Daoy (cell line): ENCODE data around the gene MLLT11. TPM values are rescaled to one million over a fixed set of nuclear protein-coding genes. Genes with fewer than 3 reads are reported as not detected.

Source experiments
- DNase-seq: peaks from one replicate; pipeline ENCODE4 v3.0.0-alpha.2; 2015; ENCODE audit warnings: low read depth
- total RNA-seq: library from RNA; depleted of rRNA; stranded (reverse); fragments of >200 nt; shearing (Covaris generic); gene quantifications from 2 replicates; pipeline ENCODE4 v1.2.3, GENCODE V29; 2014

The MLLT11 gene
- total RNA-seq, 1 experiment from 2014 or later = 52.7 TPM

DNA sequence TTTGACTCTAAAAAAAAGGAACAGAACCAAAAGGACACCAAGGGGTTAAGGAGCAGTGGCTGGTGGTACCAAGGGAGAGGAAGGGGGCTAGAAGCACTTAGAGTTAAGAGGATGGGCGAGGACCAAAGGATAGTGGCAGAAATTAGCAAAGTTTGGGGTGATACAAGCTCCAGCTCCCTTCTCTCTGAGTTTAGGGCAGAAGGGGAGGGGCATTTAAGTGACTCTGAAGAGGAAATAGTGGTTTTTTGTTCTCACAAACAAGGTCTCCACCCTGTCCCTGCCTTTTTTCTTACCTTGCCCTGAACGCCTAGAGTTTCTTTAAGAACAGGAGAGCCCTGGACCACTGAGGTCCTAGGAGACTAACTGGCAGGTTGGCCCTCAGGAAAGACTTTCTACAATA is 4.0 kb upstream of the MLLT11 start:
- no peak for DNase-seq

DNA sequence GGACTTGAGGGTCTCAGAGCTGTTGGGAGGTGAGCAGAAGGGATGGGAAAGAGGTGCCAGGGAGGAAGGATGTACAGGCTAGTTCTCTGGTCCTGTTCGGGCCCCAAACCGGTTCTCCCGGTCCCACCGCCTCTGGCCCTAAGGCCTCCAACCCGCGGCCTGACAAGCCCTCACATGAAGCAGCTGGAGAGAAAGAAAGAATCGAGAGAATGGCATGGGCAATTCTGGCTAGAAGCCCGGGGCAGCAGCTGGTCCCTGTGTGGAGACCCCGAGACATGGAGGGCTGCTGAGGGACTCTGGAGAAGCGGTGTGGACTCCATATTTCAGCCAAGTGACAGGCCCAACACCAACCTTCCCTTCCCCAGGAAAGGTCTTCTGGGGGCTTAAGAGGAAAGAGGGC is 1.5 kb upstream of the MLLT11 start:
- peak; percentile 22 for DNase-seq

DNA sequence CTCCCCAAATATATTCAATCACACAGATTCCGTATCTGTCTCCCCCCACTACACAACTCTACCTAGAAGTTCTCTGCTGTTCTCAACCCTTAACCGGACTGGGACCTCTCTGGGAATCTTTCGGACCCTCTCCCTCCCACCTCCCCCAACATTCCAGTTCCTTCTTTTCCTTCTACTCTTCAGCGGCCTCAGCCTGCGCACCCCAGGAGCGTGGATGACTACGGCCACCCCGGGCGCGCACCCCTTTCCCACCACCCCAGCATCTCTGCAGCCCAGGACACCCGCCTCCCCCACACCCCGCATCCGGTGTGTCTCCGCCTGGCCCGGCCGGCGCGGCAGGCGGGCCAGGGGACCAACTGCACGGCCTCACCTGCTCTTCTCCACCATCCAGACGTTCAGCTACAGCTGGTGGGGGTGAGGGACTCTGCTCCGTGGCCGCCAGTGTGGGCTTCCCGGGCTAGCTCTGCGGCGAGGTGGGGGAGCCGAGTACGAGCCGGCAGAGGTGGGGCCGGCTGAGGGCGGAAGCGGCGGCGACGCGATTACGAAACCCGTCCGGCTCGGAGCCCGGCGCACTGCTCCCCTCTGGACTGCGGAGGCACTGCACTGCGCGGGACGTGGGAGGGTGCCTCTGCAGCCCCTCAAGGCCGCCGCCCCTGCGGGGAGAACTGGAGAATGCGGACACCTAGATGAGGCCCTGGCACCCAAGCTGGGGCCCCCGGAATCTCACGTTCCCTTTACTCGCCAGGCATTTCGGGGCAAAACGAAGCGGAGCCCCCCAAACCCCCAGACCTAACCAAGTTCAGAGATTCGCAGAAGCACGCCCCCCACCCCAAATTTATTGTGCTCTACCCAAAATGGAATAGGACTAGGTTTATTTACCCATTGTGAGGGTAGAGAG is 839 bp upstream of the MLLT11 start, which contains the start of gene CDC42SE1:
Gene CDC42SE1 (minus strand): TSS at position 514 of the 898 bp plus-strand sequence. CDS start 3,892 bp downstream, outside the sequence.
- DNase-seq = peak; percentile 94

DNA sequence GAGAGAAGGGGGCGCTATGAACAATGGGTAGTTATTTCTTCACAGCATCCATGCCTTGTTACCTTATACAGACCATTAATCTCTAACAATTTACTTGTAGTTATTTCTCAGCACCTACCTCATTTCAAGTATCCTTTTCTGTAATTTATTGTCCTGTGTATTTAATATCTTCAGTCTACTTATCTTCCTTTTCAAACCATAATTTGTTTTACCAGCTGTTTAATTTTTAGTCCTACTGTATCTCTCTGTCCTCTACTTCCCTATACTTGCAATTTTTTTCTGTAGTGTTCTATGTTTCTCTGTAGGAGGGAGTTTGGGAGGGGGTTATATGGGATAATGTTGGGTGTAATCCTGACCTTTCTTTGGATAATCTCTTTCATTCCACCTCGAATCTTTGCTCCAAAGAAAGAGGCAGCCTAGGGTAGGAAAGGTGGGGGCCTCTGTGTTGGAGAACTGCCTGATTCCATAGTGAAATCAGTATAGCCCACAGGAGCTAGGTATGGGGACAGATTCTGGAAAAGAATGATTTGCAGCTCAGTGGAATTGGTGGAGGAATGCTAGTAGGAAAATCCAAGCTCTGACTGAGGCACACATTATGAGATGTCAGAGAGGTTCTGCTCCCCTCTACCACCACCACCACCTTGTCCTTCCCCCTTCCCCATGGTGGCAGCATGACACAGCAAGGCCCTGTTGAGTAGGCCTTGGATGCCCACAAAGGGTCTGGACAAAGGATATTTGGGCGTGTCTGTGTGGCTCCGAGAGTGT is 642 bp downstream of the MLLT11 start:
- DNase-seq = peak; percentile 71

DNA sequence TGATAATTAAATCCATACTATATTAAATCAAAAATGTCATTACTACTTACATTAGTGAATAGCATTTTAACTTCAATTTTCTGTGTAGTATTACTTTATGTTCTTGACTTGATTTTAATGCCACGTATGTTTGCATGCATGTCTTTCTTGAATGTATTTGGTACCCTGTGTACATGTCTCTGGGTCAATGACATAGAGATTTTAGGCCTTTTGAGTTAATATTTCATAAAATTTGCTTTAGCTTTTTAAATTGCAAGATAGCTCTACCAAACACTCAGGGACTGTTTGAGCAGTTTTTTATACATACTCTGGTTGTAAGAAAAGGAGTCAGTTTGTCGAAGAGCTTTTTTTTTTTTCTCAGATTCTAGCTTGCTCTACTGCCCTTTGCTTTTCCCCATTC is 1.5 kb downstream of the MLLT11 start:
- DNase-seq = no peak

DNA sequence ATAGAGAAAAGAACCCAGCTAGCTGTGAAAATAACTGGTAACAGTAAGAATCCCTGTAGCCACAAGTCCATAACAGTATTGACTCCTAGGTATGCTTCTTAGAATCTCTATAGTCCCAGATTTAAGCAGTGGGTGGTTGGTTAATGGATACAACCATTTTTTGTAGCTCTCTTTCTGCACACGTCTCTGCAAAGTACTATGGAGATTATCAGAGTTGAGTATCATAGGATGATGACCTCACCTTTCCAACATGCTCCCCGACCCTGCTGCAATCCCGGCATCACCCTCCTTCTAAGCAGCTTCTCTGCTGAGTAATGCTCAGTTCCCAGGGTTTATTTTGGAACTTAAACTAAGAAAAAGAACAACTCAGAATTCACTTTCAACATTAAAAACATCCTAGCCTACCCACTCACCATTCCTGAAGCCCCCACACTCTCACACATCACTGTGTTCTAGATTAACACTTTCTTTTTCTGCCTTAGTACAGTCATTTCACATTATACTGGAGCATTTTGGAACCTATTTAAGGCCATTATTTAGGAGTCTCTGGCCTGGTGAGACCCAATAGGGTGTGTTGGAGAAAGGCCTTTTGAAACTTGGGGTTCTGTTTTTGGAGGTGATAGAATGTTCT is 2.7 kb downstream of the MLLT11 start:
- DNase-seq = peak; percentile 83

DNA sequence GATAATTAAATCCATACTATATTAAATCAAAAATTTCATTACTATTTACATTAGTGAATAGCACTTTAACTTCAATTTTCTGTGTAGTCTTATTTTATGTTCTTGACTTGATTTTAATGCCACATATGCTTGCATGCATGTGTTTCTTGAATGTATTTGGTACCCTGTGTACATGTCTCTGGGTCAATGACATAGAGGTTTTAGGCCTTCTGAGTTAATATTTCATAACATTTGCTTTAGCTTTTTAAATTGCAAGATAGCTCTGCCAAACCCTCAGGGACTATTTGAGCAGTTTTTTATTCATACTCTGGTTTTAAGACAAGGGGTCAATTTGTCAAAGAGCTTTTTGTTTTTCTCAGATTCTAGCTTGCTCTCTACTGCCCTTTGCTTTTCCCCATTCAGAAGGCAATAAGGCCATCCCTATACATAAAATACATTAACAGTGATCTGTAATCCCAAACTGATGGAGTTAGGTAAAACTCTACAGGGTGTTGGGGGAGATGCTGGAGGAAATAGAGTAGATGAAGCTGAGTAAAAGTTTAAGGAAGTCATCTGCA is 5.0 kb downstream of the MLLT11 start:
- DNase-seq = no peak

DNA sequence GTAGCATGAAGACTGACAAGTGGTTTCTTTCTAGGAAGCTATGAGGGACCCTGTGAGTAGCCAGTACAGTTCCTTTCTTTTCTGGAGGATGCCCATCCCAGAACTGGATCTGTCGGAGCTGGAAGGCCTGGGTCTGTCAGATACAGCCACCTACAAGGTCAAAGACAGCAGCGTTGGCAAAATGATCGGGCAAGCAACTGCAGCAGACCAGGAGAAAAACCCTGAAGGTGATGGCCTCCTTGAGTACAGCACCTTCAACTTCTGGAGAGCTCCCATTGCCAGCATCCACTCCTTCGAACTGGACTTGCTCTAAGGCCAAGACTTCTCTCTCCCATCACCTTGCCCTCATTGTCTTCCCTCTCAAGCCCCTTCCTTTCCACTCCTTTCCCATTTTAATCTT is 7.0 kb downstream of the MLLT11 start:
- DNase-seq = no peak

DNA sequence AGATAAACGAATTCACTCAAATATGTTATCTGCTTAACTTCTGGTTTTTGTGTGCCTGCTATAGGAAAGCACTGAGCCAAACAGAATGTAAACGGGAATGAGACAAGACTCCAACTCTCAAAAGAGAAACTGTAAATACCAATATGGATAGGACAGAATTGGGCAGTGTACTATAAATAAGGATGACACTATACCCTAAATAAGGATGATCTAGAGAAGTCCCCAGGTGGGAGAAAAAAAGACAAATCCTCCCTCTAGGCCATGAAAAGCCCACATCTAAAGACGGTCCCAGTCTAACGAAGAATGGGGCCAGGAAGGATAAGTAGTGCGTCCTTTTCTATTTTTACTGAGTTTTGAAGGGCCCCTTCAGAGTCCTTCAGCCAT is 8.9 kb downstream of the MLLT11 start:
- DNase-seq = no peak

DNA sequence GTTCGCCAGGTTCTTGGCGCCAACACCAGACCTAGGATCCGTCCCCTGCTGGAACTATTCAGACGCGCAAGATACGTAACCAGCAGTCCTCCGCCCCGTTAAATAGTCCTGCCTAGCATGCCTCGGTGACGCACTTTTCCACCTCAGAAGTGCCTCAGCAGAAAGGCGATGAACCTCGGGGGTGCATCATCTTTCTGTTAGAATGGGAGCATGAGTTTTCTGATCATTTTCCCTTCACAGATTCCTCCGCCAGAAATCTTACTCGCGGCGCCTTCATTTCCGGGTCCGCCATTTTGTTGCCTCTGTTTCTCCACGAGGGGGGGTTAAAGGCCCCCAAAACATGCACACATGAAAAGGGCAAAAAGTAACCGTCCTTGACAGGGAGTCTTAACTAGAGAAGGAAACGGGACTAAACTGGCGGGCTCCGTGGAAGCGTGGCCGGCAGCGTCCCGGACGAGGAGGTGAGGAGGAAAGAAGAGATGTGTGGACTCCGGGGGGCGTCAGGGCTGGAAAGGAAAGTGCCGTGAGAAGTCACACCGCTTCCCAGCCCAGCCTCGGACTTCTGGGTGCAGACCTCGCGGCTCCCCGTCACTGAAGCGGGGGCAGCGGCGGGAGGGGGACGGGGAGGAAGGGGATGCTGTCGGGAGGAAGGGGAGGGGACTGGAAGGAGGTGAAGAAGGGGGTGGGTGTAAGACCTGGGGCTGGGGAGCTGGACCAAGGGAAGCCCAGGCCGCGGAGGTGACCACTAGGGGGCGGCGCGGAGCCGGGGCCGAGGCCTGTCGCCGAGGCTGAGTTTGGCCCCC is 10.5 kb downstream of the MLLT11 start, which contains the start of gene GABPB2:
Gene GABPB2 (plus strand): TSS at position 288 of the 803 bp plus-strand sequence. CDS start 17,429 bp downstream, outside the sequence.
- DNase-seq = peak; percentile 92

DNA sequence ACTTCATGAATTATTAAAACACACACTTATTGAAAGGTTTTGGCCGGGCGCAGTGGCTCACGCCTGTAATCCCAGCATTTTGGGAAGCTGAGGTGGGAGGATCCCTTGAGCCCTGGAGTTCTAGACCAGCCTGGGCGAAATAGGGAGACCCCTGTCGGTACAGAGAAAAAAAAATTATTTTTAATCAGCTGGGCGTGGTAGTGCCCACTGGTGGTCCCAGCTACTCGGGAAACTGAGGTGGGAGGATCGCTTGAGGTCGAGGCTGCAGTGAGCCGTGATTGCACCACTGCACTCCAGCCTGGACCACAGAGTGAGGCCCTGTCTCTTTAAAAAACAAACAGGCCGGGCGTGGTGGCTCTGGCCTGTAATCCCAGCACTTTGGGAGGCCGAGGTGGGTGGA is 12.0 kb downstream of the MLLT11 start:
- DNase-seq = no peak

DNA sequence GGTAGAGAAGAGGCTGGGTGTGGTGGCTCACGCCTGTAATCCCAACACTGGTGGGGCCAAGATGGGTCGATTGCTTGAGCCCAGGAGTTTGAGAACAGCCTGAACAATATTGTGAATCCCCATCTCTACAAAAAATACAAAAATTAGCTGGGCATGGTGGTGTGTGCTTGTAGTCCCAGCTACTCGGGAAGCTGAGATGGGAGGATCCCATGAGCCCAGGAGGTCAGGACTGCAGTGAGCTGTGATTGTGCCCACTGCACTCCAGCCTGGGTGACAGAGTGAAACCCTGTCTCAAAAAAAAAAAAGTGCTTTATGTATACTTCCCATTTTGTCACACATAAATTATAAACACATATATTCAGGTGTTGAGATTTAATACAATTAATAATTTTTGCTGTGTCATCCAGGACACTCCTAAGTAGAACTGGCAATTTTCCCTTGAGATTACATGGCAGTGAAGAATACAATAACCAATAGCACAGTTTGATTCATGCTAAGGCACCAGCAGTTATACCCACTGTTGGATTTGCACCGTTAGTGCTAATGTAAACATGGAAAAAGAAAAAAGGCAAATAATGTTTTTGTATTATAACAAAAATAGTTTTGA is 25.9 kb downstream of the MLLT11 start:
- no peak for DNase-seq

DNA sequence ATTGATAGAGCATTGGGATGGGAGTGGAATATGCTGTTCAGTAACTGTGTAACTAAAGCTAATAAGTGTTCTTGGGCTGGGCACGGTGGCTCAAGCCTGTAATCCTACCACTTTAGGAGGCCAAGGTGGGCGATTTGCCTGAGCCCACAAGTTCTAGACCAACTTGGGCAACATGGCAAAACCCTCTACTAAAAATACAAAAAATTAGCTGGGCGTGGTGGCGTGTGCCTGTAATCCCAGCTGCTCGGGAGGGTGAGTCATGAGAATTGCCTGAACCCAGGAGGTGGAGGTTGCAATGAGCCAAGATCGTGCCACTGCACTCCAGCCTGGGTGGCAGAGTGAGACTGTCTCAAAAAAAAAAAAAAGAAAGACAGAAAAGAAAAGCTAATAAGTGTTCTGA is 37.2 kb downstream of the MLLT11 start:
- peak; percentile 30 for DNase-seq

DNA sequence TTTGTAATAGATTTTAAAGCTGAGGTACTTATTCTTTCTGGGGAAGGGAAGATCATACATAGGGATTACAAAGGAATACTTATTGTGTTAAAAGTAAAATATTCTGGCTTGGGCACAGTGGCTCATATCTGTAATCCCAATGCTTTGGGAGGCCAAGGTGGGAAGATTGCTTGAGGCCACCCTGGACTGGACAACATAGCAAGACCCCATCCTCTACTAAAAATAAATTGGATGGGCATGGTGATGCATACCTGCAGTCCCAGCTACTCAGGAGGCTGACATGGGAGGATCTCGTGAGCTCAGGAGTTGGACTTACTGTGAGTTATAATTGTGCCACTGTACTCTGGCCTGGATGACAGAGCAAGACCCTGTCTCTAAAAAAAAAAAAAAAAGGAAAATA is 37.9 kb downstream of the MLLT11 start:
- DNase-seq = no peak

DNA sequence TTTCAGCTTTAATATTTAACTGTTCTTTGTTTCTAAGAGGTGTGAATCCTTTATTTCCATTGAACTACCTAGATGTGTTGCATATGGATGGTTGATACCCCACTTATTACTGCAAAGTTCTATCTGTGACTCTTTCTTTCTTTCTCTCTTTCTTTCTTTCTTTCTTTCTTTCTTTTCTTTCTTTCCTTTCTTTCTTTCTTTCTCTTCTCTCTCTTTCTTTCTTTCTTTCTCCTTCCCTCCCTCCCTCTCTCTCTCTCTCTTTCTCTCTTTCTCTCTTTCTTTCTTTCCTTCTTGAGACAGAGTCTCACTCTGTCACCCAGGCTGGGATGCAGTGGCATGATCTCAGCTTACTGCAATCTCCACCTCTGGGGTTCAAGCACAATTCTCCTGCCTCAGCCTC is 44.4 kb downstream of the MLLT11 start:
- no peak for DNase-seq

DNA sequence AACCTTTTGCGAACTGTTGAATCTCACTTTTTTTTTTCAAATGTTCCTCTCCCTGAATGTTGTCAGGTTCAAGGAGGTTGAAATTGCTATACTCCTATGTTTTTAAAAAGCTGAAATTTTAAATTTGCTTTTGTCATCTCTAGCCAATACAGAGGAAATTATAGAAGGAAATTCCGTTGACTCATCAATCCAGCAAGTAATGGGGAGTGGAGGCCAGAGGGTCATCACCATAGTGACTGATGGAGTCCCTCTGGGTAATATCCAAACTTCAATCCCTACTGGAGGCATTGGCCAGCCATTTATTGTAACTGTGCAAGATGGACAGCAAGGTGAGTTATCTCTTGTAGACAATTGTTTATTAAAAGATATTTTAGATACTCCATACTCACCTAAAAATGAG is 46.7 kb downstream of the MLLT11 start:
- peak; percentile 52 for DNase-seq

DNA sequence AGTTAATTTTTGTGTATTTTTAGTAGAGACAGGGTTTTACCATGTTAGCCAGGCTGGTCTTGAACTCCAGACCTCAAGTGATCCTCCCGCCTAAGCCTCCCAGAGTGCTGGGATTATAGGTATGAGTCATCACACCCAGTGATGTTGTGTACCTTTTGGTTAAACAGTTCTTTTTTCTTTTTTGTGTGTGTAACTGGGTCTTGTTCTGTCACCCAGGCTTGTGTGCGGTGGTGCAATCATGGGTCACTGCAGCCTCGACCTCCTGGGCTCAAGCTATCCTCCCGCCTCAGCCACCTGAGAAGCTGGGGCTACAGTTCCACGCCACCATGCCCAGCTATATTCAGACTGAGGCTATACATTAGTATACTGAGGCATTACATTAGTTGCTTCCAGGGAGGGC is 48.1 kb downstream of the MLLT11 start:
- peak; percentile 12 for DNase-seq

DNA sequence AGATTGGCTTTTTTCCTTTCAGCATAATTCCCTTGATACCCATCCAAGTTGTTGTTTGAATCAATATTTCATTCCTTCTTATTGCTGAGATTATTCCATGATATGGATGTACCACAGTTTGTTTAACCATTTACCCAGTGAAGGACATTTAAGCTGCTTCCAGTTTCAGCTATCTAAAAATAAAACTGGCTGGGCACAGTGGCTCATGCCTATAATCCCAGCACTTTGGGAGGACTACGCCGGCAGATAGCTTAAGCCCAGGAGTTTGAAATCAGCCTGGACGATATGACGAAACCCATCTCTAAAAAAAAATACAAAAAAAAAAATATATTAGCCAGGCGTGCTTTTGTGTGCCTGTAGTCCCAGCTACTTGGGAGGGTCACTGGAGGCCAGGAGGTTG is 53.7 kb downstream of the MLLT11 start:
- no peak for DNase-seq
